ENCODE data around the gene OR1S1.
"Not testable (repeated sequence)": the region's sequence is repeated elsewhere in the genome, so short reads cannot be mapped to it uniquely, and the experiment has no call there.

The OR1S1 gene

DNA sequence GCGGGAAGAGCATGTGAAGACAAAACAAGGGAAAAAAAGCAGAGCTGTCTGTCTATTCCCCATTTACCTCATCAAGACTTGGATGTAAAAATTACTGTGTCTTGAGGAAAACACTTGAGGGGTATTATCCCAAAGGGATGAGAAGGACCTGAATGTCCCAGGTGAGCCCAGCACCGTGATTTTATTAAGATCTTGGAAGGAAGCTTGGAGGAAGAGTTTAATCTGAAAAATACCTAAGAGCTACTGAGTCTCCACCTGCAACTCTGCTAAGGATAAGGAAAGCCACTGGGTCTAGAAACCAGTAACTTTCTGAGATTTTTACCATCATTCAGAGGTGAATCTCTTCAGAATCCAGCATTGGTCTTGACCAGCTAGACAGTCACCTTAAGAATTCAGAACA lies at the start of gene OR1S1:
TSS of gene OR1S1 (plus strand) at position 301 of the 400 bp plus-strand sequence.
- DNase-seq: not testable (repeated sequence)

- no peak for DNase-seq
These were observed 48.1 kb upstream of the OR1S1 start for GRCh38 chr11:58164389-58164788.

- DNase-seq: no peak
These were observed 47.5 kb upstream of the OR1S1 start for GRCh38 chr11:58164990-58165389.

GRCh38 chr11:58165504-58166106 lies 46.9 kb upstream of the OR1S1 start:
- no peak for DNase-seq

DNA sequence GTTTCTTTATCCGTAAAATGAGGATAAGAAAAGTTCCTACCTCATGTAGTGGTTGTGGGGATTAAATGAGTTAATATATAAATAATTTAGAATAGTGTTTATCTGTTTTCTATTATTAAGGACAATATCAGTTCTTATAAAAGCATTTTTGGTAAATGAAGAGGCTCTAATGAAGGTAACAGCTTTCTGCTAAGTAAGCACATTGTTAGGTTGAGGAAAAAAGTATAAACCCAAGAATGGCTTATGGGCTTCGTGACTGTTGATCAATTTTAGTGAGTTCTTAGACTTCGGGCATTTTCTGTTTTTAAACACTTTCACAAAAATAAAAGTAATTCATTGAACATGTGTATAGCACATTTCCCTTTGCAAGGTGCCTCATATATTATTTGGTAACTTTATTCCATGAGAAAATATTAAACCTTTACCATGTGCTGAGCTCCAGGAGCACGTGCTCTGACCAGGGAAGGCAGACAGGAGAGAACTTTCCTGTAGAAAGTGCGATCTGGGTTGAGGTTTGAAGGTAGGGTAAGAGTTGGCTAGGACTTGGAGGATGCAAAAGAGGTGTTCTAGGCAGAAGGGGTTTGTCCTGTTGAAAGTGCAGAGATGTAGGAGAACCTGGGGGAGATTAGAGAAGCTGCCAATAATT lies 35.0 kb upstream of the OR1S1 start:
- DNase-seq: no peak

DNA sequence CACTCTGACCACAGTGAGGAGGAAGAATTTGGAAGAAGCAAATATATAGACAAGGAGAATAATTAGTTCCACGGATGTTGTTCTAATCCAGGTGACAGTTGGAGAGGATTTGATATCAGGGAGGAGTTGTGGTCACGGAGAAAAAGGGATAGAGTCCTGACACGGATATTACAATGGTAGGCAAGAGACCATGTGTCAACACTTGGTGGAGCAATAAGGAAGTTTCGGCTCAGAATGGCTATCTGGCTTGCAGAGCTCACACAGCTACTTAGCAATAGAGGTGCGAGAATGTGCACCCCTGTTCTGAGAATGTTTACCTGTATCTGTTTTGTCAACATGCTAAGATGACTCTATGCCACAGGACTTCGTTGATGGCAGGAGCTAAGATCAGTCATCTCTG lies 34.1 kb upstream of the OR1S1 start:
- peak; percentile 6 for DNase-seq

- no peak for DNase-seq
These were observed 32.9 kb upstream of the OR1S1 start for GRCh38 chr11:58179648-58180047.

GRCh38 chr11:58186938-58187337 lies 25.6 kb upstream of the OR1S1 start:
- no peak for DNase-seq

GRCh38 chr11:58188770-58189169 lies 23.8 kb upstream of the OR1S1 start, which contains the start of gene OR9Q2:
OR9Q2 (plus strand) TSS chr11:58189070; CDS start chr11:58190491, 1,421 bp downstream.
- DNase-seq: no peak

- DNase-seq: no peak
These were observed 20.3 kb upstream of the OR1S1 start for GRCh38 chr11:58192229-58192628.

- no peak for DNase-seq
These were observed 19.1 kb upstream of the OR1S1 start for GRCh38 chr11:58193391-58193790.

DNA sequence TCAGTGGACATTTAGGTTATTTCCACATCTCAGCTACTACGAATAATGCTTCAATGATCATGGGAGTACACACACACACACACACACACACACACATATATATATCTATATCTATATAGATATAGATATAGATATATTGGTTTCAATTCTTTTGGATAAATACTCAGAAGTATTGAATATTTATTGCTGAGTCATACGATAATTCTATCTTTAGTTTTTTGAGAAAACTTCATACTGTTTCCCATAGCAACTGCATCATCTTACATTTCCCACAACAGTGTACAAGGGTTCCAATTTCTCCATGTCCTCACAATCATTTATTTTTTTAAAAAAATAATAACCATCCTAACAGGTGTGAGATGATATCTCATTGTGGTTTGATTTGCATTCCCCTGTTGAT lies 16.6 kb upstream of the OR1S1 start:
- DNase-seq: no peak

DNA sequence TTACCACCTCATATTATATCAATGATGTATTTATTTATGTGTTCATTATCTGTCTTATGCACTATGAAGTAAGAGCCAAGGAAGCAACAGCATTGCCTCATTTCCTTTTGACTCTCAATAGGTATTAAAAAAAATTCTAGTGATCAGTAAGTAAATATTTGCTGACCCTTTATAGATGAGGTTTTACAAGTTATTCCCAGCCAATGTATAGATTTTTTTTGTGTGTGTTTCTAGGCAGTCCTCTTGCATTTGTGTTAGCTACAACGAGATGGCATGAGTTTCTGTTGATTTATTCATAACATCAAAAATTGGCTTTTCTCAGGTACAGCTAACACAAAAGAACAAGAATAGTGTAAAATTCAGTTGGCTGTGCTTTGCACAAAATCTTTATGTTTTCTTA lies 13.2 kb upstream of the OR1S1 start:
- DNase-seq: no peak

DNA sequence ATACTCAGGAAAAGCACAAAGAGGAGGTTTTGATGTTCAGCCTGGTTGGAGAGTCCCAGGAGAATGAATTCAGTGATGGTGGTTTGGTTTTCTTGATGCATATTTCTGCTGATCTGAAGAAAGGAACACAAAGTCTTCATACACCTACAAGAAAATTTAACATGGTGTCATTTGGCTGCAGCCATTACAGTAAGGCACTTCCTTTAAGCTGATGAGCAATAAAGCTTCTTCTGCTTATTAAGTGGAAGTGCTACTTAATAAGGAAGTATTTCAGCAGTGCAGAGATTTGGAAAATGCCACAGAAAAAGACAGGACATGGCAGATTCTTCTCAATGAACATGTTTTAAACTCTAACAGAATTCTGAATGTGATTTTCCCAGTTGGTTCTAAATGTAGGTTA lies 8.5 kb upstream of the OR1S1 start, which contains the start of gene OR1S2:
TSS of gene OR1S2 (minus strand) at position 101 of the 400 bp plus-strand sequence. CDS start at position 101, 0 bp downstream.
- DNase-seq: no peak

- no peak for DNase-seq
These were observed 4.0 kb downstream of the OR1S1 start for GRCh38 chr11:58216476-58216875.

GRCh38 chr11:58222721-58223120 lies 10.2 kb downstream of the OR1S1 start:
- no peak for DNase-seq

GRCh38 chr11:58227956-58228615 lies 15.6 kb downstream of the OR1S1 start:
- DNase-seq: no peak

DNA sequence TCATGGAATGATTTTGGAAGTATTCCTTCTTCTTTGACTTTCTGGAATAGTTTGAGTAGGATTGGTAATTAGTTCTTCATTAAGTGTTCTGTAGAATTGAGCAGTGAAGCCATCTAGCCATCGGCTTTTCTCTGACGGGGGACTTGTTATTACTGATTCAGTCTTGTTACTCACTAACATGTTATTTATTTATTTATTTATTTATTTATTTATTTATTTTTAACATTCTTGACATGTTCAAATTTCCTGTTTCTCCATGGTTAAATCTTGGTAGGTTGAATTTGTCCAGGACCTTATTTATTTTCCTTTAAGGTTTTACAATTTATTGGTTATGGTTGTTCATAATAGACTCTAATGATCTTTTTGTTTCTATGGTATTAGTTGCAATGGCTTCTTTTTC lies 31.4 kb downstream of the OR1S1 start:
- no peak for DNase-seq

- DNase-seq: no peak
These were observed 42.4 kb downstream of the OR1S1 start for GRCh38 chr11:58254936-58255335.

GRCh38 chr11:58259983-58260382 lies 47.5 kb downstream of the OR1S1 start:
- DNase-seq: no peak

Data from NCI-H2029 (cell line).